GM19467 (cell line): ENCODE measurements around the gene DNAJA2.

ENCODE experiments used
- ATAC-seq: cut with Tn5 transposase; IDR thresholded peaks from one replicate; pipeline ENCODE4 v1.9.1; 2021; ENCODE audit warnings: mild to moderate bottlenecking, moderate library complexity; ENCODE audit not compliant: unreplicated experiment

Gene DNAJA2

DNA sequence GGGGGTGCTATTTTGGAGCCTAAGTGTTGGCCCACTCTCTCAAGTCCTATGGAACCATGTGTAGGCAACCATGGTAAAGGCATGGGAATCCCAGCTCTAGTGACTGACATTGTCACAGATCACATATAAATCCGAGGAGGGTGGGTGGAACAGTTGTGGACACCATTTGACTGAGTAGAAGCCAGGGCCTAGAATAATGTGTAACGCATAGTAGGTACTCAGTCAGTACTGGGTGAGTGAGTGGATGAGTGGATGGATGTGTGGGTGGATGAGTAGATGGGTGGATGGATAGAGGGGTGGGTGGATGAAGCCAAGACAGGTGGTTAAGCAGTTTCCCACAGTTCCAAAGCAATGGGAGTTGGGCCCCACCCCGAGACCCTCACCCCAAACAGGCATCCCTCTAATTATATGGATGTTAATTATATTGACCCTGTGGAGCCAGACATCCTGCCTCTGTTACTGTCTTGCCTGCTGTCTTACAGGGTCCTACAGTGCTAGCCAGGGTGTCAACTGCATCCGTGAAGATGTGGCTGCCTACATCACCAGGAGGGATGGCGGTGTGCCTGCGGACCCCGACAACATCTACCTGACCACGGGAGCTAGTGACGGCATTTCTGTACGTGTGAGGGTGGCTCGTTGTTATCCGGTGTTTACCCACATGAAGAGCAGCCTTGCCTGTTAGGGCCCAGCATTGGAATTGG lies 67.0 kb downstream of the DNAJA2 start:
- no peak for ATAC-seq
